ENCODE results near the gene TMEM41A.
"Not testable (repeated sequence)": the region's sequence is repeated elsewhere in the genome, so short reads cannot be mapped to it uniquely, and the experiment has no call there.

TMEM41A gene

GRCh38 chr3:185490241-185490640 is 8.6 kb downstream of the TMEM41A start:
- H3K27ac ChIP-seq: no peak overlapping the region
- no peak for DNase-seq (ENCODE audit: low read depth, low spot score)

GRCh38 chr3:185489462-185489861 is 9.4 kb downstream of the TMEM41A start:
- DNase-seq (ENCODE audit: low read depth, low spot score): no peak
- H3K27ac ChIP-seq: no peak overlapping the region

- H3K27ac ChIP-seq: no peak overlapping the region
- DNase-seq (ENCODE audit: low read depth, low spot score): no peak
Measured at GRCh38 chr3:185488465-185488864, 10.4 kb downstream of the TMEM41A start.

DNA sequence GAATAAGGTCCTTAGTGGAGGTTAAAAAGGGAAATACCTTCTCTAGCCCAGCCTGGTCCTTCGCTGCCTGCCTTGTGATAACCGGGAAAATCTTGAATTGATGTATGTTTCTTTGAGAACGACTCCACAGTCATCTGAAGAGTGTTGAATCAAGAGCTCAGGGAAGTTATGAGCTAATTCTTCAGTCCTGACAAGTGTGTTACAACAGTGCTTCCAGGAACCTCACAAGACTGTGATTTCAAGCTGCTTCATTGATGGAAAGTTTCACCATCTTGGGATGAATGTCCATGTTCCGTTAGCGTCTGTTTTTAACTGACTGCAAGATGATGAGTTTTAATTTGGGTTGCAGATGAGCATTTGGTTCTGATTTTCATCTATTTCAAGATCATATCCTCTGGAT is 12.4 kb downstream of the TMEM41A start:
- H3K27ac ChIP-seq: no peak overlapping the region
- DNase-seq (ENCODE audit: low read depth, low spot score): no peak

DNA sequence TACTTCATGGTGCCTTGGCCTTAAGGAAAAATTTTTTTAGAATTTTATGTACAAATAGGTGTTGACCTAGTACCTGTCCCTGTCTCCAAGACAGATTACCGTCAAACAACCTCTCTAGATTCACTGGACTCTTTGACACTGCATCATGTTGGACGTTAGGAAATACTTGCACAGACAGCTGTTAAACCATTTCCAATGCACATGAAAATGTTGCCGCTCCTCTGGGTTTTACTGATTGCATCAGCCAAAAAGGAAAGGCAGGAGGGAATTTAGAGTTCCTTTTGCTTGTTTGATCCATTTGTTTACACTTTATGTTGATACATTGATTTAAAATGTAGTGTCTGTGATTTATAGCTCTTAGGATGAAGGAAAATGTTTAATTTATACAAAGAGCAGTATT is 14.5 kb downstream of the TMEM41A start:
- DNase-seq (ENCODE audit: low read depth, low spot score): no peak
- no peak overlapping the region for H3K27ac ChIP-seq

- no peak for DNase-seq (ENCODE audit: low read depth, low spot score)
Measured at GRCh38 chr3:185479373-185479945, 19.4 kb downstream of the TMEM41A start.

DNA sequence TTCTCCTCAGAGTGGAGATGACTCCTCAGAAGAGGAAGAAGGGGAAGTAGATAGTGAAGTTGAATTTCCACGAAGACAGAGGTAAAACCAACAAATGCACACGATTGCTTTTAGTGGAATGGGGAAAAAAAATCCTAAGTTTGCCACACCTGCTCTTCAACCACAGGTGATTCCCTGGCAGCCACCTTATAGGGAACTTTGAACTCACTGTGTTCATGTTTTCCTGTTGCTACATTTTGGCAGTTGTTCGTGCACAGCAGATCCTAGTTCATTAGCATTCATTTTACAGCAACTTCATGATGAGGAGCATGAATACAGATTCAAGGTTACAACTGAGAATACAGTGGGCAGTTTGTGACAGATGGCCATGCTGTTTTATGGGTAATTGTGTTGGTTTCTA is 21.5 kb downstream of the TMEM41A start:
- no peak for DNase-seq (ENCODE audit: low read depth, low spot score)

More at GRCh38 chr3:185479373-185479945, 19.4 kb downstream of the TMEM41A start:
- H3K27ac ChIP-seq: no peak overlapping the region

DNA sequence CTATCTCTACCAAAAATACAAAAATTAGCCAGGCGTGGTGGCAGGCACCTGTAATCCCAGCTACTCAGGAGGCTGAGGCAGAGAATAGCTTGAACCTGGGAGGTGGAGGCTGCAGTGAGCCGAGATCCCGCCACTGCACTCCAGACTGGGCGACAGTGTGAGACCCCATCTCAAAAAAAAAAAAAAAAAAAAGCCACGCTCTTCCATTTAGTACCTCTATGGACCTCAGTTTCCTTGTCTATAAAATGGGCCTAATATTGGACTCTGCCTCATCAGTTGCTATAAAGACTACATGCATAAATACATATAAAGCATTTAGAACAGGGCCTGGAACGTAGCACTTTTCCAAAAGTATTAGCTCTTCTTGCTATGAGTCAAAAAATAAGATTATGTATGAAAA is 23.9 kb downstream of the TMEM41A start:
- DNase-seq (ENCODE audit: low read depth, low spot score); H3K27ac ChIP-seq: not testable (repeated sequence)

More for the DNA sequence above, 21.5 kb downstream of the TMEM41A start:
- H3K27ac ChIP-seq: no peak overlapping the region

DNA sequence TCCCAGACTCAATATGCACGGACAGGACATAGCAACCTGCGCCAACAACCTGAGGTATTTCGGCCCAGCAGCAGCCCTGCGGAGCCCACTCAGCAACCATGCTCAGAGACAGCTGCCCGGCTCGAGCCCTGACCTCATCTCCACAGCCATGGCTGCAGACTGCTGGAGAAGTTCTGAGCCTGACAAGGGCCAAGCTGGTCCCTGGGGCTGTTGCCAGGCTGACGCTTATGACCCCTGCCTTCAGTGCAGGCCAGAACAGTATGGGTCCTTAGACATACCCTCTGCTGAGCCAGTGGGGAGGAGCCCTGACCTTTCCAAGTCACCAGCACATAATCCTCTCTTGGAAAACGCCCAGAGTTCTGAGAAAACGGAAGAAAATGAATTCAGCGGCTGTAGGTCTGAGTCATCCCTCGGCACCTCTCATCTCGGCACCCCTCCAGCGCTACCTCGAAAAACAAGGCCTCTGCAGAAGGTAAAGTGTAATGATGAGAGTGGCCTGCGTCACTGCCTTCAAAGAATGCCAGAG is 25.5 kb downstream of the TMEM41A start:
- no peak overlapping the region for H3K27ac ChIP-seq
- DNase-seq (ENCODE audit: low read depth, low spot score): no peak

- no peak overlapping the region for H3K27ac ChIP-seq
Measured at GRCh38 chr3:185470323-185470722, 28.5 kb downstream of the TMEM41A start.

GRCh38 chr3:185469542-185469941 is 29.3 kb downstream of the TMEM41A start:
- no peak overlapping the region for H3K27ac ChIP-seq
- DNase-seq (ENCODE audit: low read depth, low spot score): no peak

More at GRCh38 chr3:185470323-185470722, 28.5 kb downstream of the TMEM41A start:
- no peak for DNase-seq (ENCODE audit: low read depth, low spot score)

GRCh38 chr3:185466123-185466522 is 32.7 kb downstream of the TMEM41A start:
- H3K27ac ChIP-seq; DNase-seq (ENCODE audit: low read depth, low spot score): not testable (repeated sequence)

GRCh38 chr3:185465471-185465870 is 33.4 kb downstream of the TMEM41A start:
- DNase-seq (ENCODE audit: low read depth, low spot score): no peak

DNA sequence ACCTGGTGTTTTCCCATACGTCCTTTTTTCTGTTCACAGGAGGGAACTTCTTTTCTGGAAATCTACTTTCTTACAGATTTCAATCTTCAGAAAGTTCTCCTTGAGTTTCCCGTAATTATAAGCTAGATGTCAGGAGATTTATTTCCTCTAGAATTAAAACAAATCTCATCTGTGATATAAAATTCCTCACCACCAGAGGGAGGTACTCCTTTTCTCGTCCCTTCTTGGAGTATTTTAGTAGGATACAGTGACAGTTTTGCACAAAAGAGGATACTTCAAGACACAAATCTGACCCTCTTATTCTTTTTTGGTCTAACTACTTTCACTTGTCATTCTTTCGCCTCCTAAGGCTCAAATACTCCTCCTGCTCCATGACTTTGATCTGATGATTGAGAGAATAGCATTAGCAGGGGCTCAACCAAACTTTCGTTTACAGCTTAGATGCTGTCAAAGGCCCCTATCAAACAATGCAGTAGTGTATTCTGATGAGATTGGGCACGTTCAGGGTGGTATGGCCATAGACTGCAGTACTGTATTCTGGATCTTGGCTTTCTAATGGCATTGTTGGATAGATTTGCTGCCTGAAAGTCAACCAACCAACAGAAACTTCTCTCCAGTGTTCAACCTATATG is 38.0 kb downstream of the TMEM41A start:
- H3K27ac ChIP-seq: no peak overlapping the region
- no peak for DNase-seq (ENCODE audit: low read depth, low spot score)

More at GRCh38 chr3:185465471-185465870, 33.4 kb downstream of the TMEM41A start:
- no peak overlapping the region for H3K27ac ChIP-seq

DNA sequence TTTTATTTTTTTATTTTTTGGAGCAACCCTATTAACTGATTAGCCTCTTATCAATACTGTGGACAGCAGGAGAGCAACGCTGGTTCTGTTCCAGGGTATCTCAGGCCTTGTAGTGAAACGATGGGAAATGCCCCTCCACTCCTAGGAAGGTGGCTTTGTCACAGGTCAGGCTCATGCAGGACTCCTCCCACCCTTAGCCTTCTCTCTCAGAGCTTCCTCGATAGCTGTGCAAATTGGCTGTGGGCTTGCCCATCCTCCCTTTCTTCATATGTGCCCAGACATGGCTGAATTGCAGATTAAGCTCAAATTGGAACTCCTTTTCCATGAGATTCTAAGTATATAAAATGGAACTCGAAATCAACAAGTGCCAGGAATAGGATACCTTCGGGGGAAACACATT is 38.5 kb downstream of the TMEM41A start:
- no peak for DNase-seq (ENCODE audit: low read depth, low spot score)
- H3K27ac ChIP-seq: no peak overlapping the region

GRCh38 chr3:185457376-185457775 is 41.5 kb downstream of the TMEM41A start:
- DNase-seq (ENCODE audit: low read depth, low spot score): no peak
- H3K27ac ChIP-seq: no peak overlapping the region

DNA sequence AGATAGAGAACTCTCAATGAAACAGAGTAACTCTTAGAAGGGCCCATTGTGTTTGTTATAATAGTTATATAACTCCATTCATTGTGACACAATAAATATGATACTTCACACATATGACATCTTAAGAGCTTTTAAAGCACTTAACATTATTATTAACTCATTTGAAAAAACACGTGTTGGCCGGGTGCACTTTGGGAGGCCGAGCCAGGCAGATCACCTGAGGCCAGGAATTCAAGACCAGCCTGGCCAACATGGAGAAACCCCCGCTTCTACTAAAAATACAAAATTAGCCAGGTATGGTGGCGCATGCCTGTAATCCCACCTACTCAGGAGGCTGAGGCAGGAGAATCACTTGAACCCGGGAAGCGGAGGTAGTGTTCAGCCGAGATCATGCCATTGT is 47.4 kb downstream of the TMEM41A start:
- H3K27ac ChIP-seq; DNase-seq (ENCODE audit: low read depth, low spot score): not testable (repeated sequence)

DNA sequence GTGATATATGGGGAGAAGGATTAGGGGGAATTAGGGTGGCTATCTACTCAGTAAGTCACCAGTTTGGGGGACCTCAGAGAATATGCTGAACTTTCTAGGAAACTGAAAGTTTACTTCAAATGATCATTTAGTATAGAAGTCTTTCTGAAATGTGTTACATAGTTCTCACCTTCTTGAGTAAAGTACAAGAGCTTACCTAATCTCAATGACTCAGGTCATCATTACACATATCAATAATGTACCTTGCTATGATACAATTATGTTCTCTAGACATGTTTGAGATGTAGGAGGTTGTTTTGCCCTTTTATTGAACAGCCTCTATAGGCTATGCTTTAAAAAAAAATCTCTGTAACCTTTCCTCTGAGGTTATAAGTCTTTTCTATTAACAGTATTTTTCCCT is 50.7 kb downstream of the TMEM41A start:
- no peak for DNase-seq (ENCODE audit: low read depth, low spot score)
- H3K27ac ChIP-seq: no peak overlapping the region

DNA sequence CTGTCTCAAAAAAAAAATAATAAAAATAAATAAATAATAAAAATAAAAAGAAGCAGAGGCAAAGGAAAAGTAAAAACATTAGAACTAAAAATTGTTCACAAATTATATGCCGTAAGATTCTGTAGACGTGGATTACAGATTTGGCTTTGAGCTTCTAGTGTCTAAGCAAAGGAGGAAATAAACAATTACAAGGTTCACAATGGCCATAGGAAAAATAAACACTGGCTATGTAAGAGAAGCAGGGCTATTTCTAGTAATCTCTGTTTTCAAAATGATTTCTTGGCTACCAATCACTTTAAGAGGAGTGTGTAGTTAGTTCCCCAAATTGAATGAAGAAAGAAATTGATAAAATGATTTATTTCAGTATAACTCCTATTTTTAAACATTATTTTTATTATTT is 54.5 kb downstream of the TMEM41A start:
- no peak overlapping the region for H3K27ac ChIP-seq
- no peak for DNase-seq (ENCODE audit: low read depth, low spot score)

- no peak overlapping the region for H3K27ac ChIP-seq
- DNase-seq (ENCODE audit: low read depth, low spot score): no peak
Measured at GRCh38 chr3:185442031-185442430, 56.8 kb downstream of the TMEM41A start.

DNA sequence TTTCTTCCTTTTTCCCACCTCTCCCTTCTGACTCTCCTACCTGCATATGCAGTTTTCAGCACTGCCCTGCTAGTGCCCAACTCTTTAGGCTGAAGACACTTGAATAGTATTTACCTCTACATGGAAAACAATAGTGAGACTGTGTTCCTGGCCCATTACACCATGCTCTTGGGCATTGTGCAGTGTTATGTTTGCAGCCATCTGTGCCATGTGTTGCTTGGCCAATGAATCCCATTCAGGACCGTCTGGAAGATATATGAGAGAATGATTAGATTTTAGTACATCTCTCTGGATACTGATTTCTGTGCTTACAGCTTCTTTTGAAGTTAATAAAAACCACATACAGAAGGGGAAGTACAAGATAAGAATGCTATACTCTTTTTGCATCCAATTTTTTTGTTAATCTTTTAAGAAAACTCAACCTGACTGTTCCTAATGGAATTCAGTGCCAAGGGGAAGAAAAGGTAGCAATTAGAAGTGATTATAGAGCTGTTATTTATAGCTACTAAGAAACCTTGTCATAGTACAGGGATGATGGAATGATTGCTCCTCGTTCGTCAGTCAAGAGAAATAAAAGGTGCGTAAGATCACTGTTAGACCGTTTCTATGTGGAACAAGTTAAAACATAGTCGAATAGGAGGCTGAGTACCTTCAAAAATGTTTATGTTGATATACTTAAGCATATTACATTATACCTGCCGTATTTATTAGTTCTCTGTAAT is 58.9 kb downstream of the TMEM41A start:
- H3K27ac ChIP-seq: no peak overlapping the region
- no peak for DNase-seq (ENCODE audit: low read depth, low spot score)

All from epithelial cell of prostate (primary cell).